ENCODE results near the gene PLXDC2.

The PLXDC2 gene

GRCh38 chr10:20075713-20076112 lies 259.5 kb downstream of the PLXDC2 start:
- TF ChIP-seq CTCF (conservative IDR thresholded peaks at IDR 0.05; ENCODE audit: low read length) (no peak), EZH2phosphoT487 (IDR thresholded peaks at IDR 0.05; ENCODE audit: borderline replicate concordance) (no peak)
- no peaks in the 10 kb centered on the region for H3K4me1 ChIP-seq (ENCODE audit: insufficient read depth, low read length, poor library complexity, severe bottlenecking)
- H3K79me2 ChIP-seq (ENCODE audit: insufficient read depth, low read length), result no peaks in the 10 kb centered on the region
- no peaks in the 10 kb centered on the region for H3K27me3 ChIP-seq (ENCODE audit: insufficient read depth, low read length, poor library complexity, severe bottlenecking)
- H2AFZ ChIP-seq (ENCODE audit: low read length), result no peak overlapping the region
- no peak overlapping the region for H3K4me2 ChIP-seq (ENCODE audit: low read depth, low read length, poor library complexity, severe bottlenecking)
- H3K9me2 ChIP-seq (replicated peaks; ENCODE audit: low read depth, low read length), result no peaks in the 10 kb centered on the region
- H3K9me3 ChIP-seq (ENCODE audit: insufficient read depth, low read depth, low read length), result no peaks in the 10 kb centered on the region
- no peaks in the 10 kb centered on the region for H3F3A ChIP-seq (ENCODE audit: low read depth)
- H3K9ac ChIP-seq (ENCODE audit: low read depth, low read length, poor library complexity, severe bottlenecking), result no peak overlapping the region
- H3K4me3 ChIP-seq (ENCODE audit: low read length, poor library complexity, severe bottlenecking), result no peak overlapping the region
- no peaks in the 10 kb centered on the region for H3K36me3 ChIP-seq (ENCODE audit: insufficient read depth, low read length)
- no peaks in the 10 kb centered on the region for H4K20me1 ChIP-seq (ENCODE audit: insufficient read depth, low read length, poor library complexity, severe bottlenecking)

GRCh38 chr10:20084451-20084850 lies 268.2 kb downstream of the PLXDC2 start:
- Histone ChIP-seq H3K9me2 (replicated peaks; ENCODE audit: low read depth, low read length) (no peaks in the 10 kb centered on the region), H3K9me3 (ENCODE audit: insufficient read depth, low read depth, low read length) (no peaks in the 10 kb centered on the region), H3K36me3 (ENCODE audit: insufficient read depth, low read length) (no peaks in the 10 kb centered on the region), H2AFZ (ENCODE audit: low read length) (no peak overlapping the region), H3K27me3 (ENCODE audit: insufficient read depth, low read length, poor library complexity, severe bottlenecking) (no peaks in the 10 kb centered on the region), H3K4me2 (ENCODE audit: low read depth, low read length, poor library complexity, severe bottlenecking) (no peak overlapping the region), H3K4me3 (ENCODE audit: low read length, poor library complexity, severe bottlenecking) (no peak overlapping the region), H3K79me2 (ENCODE audit: insufficient read depth, low read length) (no peaks in the 10 kb centered on the region), H3F3A (ENCODE audit: low read depth) (no peaks in the 10 kb centered on the region), H3K4me1 (ENCODE audit: insufficient read depth, low read length, poor library complexity, severe bottlenecking) (no peaks in the 10 kb centered on the region), H3K9ac (ENCODE audit: low read depth, low read length, poor library complexity, severe bottlenecking) (no peak overlapping the region), H4K20me1 (ENCODE audit: insufficient read depth, low read length, poor library complexity, severe bottlenecking) (no peaks in the 10 kb centered on the region)
- TF ChIP-seq EZH2phosphoT487 (IDR thresholded peaks at IDR 0.05; ENCODE audit: borderline replicate concordance) (no peak), CTCF (conservative IDR thresholded peaks at IDR 0.05; ENCODE audit: low read length) (no peak)

GRCh38 chr10:20085115-20085514 lies 268.9 kb downstream of the PLXDC2 start:
- Histone ChIP-seq H2AFZ (ENCODE audit: low read length) (no peak overlapping the region), H3K9me2 (replicated peaks; ENCODE audit: low read depth, low read length) (no peaks in the 10 kb centered on the region), H3K4me1 (ENCODE audit: insufficient read depth, low read length, poor library complexity, severe bottlenecking) (no peaks in the 10 kb centered on the region), H3K9ac (ENCODE audit: low read depth, low read length, poor library complexity, severe bottlenecking) (no peak overlapping the region), H3K36me3 (ENCODE audit: insufficient read depth, low read length) (no peaks in the 10 kb centered on the region), H3K9me3 (ENCODE audit: insufficient read depth, low read depth, low read length) (no peaks in the 10 kb centered on the region), H3K4me3 (ENCODE audit: low read length, poor library complexity, severe bottlenecking) (no peak overlapping the region), H3K79me2 (ENCODE audit: insufficient read depth, low read length) (no peaks in the 10 kb centered on the region), H3K4me2 (ENCODE audit: low read depth, low read length, poor library complexity, severe bottlenecking) (no peak overlapping the region), H4K20me1 (ENCODE audit: insufficient read depth, low read length, poor library complexity, severe bottlenecking) (no peaks in the 10 kb centered on the region), H3K27me3 (ENCODE audit: insufficient read depth, low read length, poor library complexity, severe bottlenecking) (no peaks in the 10 kb centered on the region), H3F3A (ENCODE audit: low read depth) (no peaks in the 10 kb centered on the region)
- TF ChIP-seq CTCF (conservative IDR thresholded peaks at IDR 0.05; ENCODE audit: low read length) (no peak), EZH2phosphoT487 (IDR thresholded peaks at IDR 0.05; ENCODE audit: borderline replicate concordance) (no peak)

Data from Loucy (cell line).